Parathyroid adenoma (tissue), 2 donors: Measurements from ENCODE around the gene DSCAML1.

Experiments used
- H2AFZ ChIP-seq: fragments of 300-600 bp; sonication (generic); one replicate; pipeline ENCODE4 v1.7.0; 2017; ENCODE audit warnings: antibody characterized with exemption, mild to moderate bottlenecking
- H3K27ac ChIP-seq: fragments of 300-600 bp; sonication (generic); one replicate; pipeline ENCODE4 v1.7.0; 2017
- H3K27me3 ChIP-seq: fragments of 300-600 bp; sonication (generic); one replicate; pipeline ENCODE4 v1.7.0; 2017; ENCODE audit warnings: low read length; ENCODE audit not compliant: control insufficient read depth, insufficient read depth
- H3K36me3 ChIP-seq: fragments of 300-600 bp; sonication (generic); one replicate; pipeline ENCODE4 v1.7.0; 2017; ENCODE audit warnings: low read length; ENCODE audit not compliant: control insufficient read depth, insufficient read depth
- H3K4me1 ChIP-seq: fragments of 300-600 bp; sonication (generic); one replicate; pipeline ENCODE4 v1.7.0; 2017; ENCODE audit warnings: control low read depth
- H3K4me2 ChIP-seq: fragments of 300-600 bp; sonication (generic); one replicate; pipeline ENCODE4 v1.7.0; 2017; ENCODE audit warnings: low read length
- H3K4me3 ChIP-seq: fragments of 300-600 bp; sonication (generic); one replicate; pipeline ENCODE4 v1.7.0; 2017; ENCODE audit warnings: low read depth, low read length
- H3K79me2 ChIP-seq: fragments of 300-600 bp; sonication (generic); one replicate; pipeline ENCODE4 v1.7.0; 2017; ENCODE audit warnings: control low read depth
- H3K9ac ChIP-seq: fragments of 300-600 bp; sonication (generic); one replicate; pipeline ENCODE4 v1.7.0; 2017; ENCODE audit warnings: mild to moderate bottlenecking
- H3K9me3 ChIP-seq: fragments of 300-600 bp; sonication (generic); one replicate; pipeline ENCODE4 v1.7.0; 2017; ENCODE audit warnings: low read length; ENCODE audit not compliant: control insufficient read depth
- CTCF ChIP-seq: fragments of 300-600 bp; sonication (generic); IDR thresholded peaks from one replicate; pipeline ENCODE4 v1.7.0; 2017; ENCODE audit warnings: antibody characterized with exemption, mild to moderate bottlenecking
- donor health status: primary hyperparathyroidism.

The DSCAML1 gene

DNA sequence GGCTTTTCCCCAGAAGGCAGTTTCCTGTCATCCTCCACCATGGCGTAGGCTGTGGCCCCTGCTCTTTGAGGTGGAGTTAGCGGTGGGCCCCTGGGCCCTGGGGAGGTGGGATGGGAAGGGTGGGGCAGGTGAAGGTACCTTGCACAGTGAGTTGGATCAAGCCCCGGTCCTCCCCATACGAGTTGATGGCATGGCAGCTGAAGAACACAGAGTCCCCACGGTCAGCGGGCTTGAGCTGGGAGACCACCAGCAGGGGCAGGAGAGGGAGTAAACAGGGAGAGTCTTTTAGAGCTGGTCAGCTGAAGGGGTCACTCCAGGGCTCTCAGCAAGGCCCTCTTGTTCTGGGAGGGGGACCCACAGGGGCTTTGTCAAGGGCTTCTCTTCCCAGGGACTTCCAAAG lies 316.0 kb downstream of the DSCAML1 start:
- H3K9ac ChIP-seq = no peak overlapping the region
- no peak overlapping the region for H2AFZ ChIP-seq
- no peaks in the 10 kb centered on the region for H3K27me3 ChIP-seq
- no peak overlapping the region for H3K27ac ChIP-seq
- H3K4me1 ChIP-seq = no peaks in the 10 kb centered on the region
- no peak overlapping the region for H3K4me2 ChIP-seq
- TF ChIP-seq CTCF = no peak
- no peaks in the 10 kb centered on the region for H3K36me3 ChIP-seq
- no peaks in the 10 kb centered on the region for H3K9me3 ChIP-seq
- H3K79me2 ChIP-seq = no peaks in the 10 kb centered on the region
- H3K4me3 ChIP-seq = no peak overlapping the region

- H3K27ac ChIP-seq = no peak overlapping the region
- no peak overlapping the region for H3K4me3 ChIP-seq
- no peak overlapping the region for H3K4me2 ChIP-seq
- no peak overlapping the region for H2AFZ ChIP-seq
- H3K36me3 ChIP-seq = no peaks in the 10 kb centered on the region
- no peak for TF ChIP-seq CTCF
- H3K9ac ChIP-seq = no peak overlapping the region
- no peaks in the 10 kb centered on the region for H3K79me2 ChIP-seq
- no peaks in the 10 kb centered on the region for H3K27me3 ChIP-seq
- H3K9me3 ChIP-seq = no peaks in the 10 kb centered on the region
- no peaks in the 10 kb centered on the region for H3K4me1 ChIP-seq
These were observed 316.8 kb downstream of the DSCAML1 start for GRCh38 chr11:117480221-117480620.

DNA sequence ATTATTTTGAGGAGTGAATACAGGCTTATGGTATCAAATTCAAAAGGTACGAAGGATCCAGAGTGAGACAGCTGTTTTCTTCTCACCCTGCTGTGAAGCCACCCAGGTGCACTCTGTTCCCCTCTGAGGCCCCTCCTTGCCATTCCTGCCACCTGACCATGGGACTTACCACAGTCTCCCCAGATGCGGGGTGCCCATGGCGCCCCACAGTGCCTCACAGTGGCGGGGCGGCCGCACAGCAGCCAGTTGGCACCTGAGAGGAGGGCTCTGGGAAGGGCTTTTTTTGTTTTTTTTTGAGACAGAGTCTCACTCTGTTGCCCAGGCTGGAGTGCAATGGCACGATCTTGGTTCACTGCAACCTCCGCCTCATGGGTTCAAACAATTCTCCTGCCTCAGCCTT lies 317.6 kb downstream of the DSCAML1 start:
- Histone ChIP-seq H3K9ac (no peak overlapping the region), H3K9me3 (no peaks in the 10 kb centered on the region), H3K4me2 (no peak overlapping the region), H2AFZ (no peak overlapping the region), H3K27me3 (no peaks in the 10 kb centered on the region), H3K36me3 (no peaks in the 10 kb centered on the region), H3K4me1 (no peaks in the 10 kb centered on the region), H3K27ac (no peak overlapping the region), H3K79me2 (no peaks in the 10 kb centered on the region), H3K4me3 (no peak overlapping the region)
- no peak for TF ChIP-seq CTCF

DNA sequence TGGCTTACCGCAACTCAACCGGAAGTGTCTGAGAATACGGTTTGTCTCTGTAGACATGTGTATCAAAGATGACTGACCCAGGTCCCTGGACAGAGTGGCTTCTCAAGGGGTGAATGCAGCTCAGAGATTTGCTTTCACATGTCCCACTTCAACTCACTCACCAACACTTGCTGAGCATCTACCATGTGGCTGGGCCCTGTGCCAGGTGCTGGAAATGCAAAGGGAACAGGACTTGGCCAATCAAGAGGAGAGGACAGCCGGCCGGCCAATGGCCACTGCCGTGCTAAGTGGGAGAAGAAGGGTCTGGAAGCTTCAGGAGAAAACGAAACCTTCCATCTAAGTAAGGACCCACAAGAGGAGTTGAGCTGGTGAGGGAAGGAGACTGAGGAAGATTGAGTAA lies 318.1 kb downstream of the DSCAML1 start:
- Histone ChIP-seq H3K27ac (no peak overlapping the region), H3K27me3 (no peaks in the 10 kb centered on the region), H3K79me2 (no peaks in the 10 kb centered on the region), H3K9ac (no peak overlapping the region), H2AFZ (no peak overlapping the region), H3K36me3 (no peaks in the 10 kb centered on the region), H3K4me2 (no peak overlapping the region), H3K4me1 (no peaks in the 10 kb centered on the region), H3K9me3 (no peaks in the 10 kb centered on the region), H3K4me3 (no peak overlapping the region)
- no peak for TF ChIP-seq CTCF

GRCh38 chr11:117478126-117478860 lies 318.7 kb downstream of the DSCAML1 start:
- Histone ChIP-seq H3K27ac (no peak overlapping the region), H3K9me3 (no peaks in the 10 kb centered on the region), H3K79me2 (no peaks in the 10 kb centered on the region), H3K4me2 (no peak overlapping the region), H2AFZ (no peak overlapping the region), H3K36me3 (no peaks in the 10 kb centered on the region), H3K27me3 (no peaks in the 10 kb centered on the region), H3K4me3 (no peak overlapping the region), H3K9ac (no peak overlapping the region), H3K4me1 (no peaks in the 10 kb centered on the region)
- TF ChIP-seq CTCF = no peak
